ENCODE data around the gene ZNF433. TPM values are rescaled to one million over a fixed set of nuclear protein-coding genes. Genes with fewer than 3 reads are reported as not detected.
"Not testable (repeated sequence)": the region's sequence is repeated elsewhere in the genome, so short reads cannot be mapped to it uniquely, and the experiment has no call there.

Gene ZNF433
- total RNA-seq, 1 donor from 2014 or later, result 3.8 TPM

DNA sequence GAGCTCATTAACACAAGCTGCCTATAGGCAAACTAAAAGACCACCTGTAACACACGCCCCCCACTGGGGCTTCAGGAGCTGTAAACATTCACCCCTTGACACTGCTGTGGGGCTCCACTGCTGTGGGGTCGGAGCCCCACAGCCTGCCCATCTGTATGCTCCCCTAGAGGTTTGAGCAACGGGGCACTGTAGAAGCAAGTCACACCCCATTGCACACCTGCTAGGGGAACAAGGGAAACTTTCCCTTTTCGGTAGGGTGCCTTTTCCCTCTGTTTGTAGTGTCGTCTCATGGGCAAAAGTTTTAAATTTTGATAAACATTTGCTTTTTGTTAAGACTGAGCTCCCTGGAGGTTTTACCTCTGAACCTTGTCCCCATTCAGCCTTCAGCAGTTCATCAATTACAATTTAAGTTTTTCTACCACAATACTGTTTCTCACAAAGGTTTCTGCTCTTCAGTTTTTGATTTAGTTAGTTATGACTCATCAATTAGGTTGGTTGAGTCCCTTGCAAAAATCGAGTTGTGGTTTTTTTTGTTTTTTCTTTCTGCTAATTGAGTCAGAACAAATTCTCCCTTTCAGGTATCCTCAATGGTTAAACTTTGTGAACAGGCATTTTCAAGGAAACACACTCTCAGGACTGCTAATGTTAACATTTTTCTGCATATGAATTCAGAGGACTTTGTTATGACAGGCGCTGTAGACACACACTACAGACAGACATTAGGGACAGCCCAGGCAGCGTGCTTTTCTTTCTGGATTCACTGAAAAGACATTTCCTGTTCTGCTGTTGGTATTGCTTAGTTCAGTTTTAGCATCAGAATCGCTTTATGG, 35.1 kb downstream of the ZNF433 start:
- no peak for ATAC-seq (ENCODE audit: poor library complexity)
- intact Hi-C loops (cut with DNase I), result no loop called here
- no peak for DNase-seq

DNA sequence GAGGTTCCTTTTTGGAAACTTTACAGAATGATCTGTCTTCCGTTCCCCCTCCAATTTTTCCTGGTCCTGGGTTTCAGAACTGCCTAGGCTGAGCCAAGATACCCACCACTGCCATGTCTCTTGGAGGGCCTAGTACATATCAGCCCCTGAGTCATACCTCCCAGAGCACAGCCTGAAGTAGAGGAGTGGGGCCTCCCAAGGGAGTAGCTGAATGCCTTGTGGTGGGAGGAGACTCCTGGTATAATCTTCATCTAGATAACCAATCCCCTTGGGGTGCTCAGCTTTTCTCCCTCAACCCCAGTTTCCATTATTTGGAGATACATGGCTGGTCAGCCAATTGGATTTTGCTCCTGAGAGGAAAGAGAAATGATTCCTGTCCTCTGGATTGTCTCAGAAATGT, 40.3 kb downstream of the ZNF433 start:
- no peak for ATAC-seq (ENCODE audit: poor library complexity)
- intact Hi-C loops (cut with DNase I), result loop anchor here (10.0 kb wide), 1 partner anchor 110 kb away; the partner anchor contains the start of gene ZNF69

DNA sequence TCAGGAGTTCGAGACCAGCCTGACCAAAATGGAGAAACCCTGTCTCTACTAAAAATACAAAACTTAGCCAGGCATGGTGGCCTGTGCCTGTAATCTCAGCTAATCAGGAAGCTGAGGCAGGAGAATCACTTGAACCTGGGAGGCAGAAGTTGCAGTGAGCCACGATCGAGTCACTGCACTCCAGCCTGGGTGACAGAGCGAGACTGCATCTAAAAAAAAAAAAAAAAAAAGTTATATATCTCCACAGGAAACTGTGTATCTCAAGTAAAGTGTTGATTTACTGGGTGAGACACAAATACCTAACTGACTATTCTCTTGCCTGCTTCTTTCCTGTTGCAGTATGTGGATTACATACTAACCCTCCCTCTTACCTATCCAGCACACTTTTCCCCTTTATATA, 43.6 kb downstream of the ZNF433 start:
- intact Hi-C loops (cut with DNase I), result loop anchor here (10.0 kb wide), 1 partner anchor 107 kb away; the partner anchor contains the start of gene ZNF69
- not testable (repeated sequence) for DNase-seq; ATAC-seq (ENCODE audit: poor library complexity)

More for the DNA sequence above, 40.3 kb downstream of the ZNF433 start:
- DNase-seq, result no peak

DNA sequence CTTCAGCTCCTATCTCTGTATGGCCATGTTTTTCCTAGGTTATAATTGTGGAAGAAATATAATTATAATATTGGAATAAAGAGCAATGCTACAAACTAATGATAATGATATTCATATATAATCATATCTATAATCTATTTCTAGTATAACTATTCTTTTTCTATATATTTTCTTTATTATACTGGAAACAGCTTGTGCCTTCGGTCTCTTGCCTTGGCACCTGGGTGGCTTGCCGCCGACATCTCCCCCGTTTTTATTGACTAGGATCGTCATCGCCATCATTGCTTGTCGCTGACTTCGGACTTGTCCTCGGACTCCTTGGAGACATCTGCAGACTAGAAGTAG, 46.4 kb downstream of the ZNF433 start:
- ATAC-seq (ENCODE audit: poor library complexity) (no peak), DNase-seq (no peak)
- intact Hi-C loops (cut with DNase I), result loop anchor here (10.0 kb wide), 1 partner anchor 184 kb away; no protein-coding TSS in a partner anchor

DNA sequence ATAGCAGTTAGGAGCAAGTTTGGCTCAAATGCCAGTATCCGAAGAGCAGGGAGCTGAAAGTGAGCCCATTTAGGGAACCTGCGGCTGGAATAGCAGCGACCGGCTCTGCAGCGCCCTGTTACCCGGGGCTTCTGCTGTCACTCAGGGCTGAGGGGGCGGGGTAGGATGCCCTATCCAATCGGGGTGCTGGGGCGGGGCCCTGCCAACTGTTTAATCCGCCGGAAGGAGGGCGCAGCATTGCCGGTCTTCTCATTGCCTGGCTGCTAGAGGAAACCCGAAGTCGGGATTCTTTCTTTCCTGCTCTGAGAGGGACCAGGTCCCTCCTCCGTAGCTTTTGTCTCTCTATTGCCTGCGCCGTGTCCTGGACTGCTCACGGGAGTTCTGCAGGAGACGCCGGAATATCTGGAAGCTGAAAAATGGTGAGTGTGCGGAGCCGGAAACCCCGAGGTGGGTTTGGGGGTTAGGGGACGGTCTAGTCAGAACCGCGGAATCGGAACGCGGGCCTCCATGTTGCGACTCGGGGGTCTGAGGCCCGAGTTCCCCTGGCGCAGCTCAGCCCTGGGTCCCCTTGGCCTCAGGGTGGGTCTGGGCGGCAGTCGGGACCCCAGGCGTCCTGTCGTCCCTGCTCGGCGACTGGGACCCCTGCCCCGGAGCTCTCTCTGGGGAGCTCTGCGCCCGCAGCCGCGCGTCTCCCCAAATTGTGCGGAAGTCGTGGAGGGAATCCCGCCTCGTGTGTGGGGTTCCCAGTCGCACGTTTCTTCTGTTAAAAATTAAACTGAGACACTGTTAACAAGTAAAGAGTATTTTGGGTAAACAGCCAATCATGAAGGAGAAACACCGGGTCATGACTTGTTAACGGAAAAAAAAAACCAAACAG, 47.8 kb downstream of the ZNF433 start:
- DNase-seq, result peak; percentile 98
- ATAC-seq (ENCODE audit: poor library complexity), result peak; percentile 99
- intact Hi-C loops (cut with DNase I), result loop anchor here (1.0 to 10.0 kb wide), 3 partner anchors 23 to 183 kb away; no protein-coding TSS in a partner anchor

DNA sequence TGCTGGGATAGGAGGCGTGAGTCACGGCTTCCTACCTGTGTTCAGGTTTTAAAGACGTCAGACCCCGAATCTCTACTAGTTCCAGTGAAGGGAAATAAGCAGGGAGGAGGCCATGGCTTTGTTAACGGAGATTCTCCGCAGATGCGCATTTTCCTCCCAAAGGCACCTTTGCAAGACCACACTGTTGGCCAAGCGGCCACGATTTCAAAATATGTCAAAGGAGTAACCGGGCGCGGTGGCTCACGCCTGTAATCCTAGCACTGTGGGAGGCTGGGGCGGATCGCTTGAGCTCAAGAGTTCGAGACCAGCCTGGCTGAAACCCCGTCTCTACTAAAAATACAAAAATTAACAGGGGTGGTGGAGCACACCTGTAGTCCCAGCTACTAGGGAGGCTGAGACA, 48.7 kb downstream of the ZNF433 start:
- ATAC-seq (ENCODE audit: poor library complexity) (no peak), DNase-seq (no peak)
- intact Hi-C loops (cut with DNase I), result loop anchor here (1.0 to 10.0 kb wide), 3 partner anchors 22 to 182 kb away; no protein-coding TSS in a partner anchor

DNA sequence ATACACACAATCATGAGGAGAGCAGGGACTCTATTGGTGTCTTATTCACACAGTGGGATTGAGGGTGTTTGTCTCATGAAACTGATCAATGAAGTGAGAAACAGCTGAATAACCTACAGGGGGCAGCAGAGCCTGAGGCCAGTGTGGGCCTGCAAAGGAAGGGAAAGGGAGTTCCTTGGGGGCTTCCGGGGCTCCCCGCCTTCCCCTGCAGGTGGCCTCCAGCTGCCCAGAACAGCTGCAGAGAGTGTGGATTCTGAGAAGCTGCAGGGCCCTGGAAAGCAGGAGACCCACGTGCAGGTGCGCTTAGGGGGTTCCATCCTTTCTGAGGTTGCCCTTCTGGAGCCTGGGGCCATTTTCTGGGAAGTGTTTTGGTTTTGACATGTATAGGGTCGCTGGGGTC, 50.5 kb downstream of the ZNF433 start:
- DNase-seq, result no peak
- no peak for ATAC-seq (ENCODE audit: poor library complexity)
- intact Hi-C loops (cut with DNase I), result loop anchor here (10.0 kb wide), 1 partner anchor 180 kb away; no protein-coding TSS in a partner anchor

DNA sequence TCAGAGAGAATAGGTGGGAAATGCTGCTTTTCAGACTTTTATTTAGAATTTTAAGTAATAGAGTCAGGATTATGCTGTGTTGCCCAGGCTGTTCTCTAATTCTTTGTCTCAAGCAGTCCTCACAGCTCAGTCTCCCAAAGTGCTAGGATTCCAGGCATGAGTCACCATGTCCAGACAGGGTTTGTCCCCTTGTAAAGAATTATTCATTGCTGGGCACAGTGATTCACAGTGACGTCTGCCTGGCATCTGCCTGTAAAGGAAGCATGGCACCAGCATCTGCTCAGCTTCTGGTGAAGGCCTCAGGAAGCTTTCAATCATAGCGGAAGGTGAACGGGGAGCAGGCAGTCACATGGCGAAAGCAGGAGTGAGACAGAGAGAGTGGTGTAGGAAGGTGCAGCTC, 53.0 kb downstream of the ZNF433 start:
- intact Hi-C loops (cut with DNase I), result loop anchor here (10.0 kb wide), 1 partner anchor 178 kb away; no protein-coding TSS in a partner anchor
- DNase-seq (no peak), ATAC-seq (ENCODE audit: poor library complexity) (no peak)

DNA sequence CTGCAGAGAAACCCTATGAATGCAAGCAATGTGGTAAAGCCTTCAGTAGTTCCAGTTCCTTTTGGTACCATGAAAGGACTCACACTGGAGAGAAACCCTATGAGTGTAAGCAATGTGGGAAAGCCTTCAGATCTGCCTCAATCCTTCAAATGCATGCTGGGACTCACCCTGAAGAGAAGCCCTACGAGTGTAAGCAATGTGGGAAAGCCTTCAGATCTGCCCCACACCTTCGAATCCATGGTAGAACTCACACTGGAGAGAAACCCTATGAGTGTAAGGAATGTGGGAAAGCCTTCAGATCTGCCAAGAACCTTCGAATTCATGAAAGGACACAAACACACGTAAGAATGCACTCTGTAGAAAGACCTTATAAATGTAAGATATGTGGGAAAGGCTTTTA, 56.0 kb downstream of the ZNF433 start:
- intact Hi-C loops (cut with DNase I), result no loop called here

DNA sequence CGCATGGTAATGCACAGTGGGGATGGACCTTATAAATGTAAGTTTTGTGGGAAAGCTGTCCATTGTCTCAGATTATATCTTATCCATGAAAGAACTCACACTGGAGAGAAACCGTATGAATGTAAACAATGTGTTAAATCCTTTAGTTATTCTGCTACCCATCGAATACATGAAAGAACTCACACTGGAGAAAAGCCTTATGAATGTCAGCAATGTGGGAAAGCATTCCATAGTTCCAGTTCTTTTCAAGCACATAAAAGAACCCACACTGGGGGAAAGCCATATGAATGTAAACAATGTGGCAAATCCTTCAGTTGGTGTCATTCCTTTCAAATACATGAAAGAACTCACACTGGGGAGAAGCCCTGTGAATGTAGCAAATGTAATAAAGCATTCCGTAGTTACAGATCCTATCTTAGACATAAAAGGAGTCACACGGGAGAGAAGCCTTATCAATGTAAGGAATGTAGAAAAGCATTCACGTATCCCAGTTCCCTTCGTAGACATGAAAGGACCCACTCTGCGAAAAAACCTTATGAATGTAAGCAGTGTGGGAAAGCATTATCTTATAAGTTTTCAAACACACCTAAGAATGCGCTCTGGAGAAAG, 56.9 kb downstream of the ZNF433 start:
- intact Hi-C loops (cut with DNase I), result no loop called here
- DNase-seq (no peak), ATAC-seq (ENCODE audit: poor library complexity) (no peak)

More for the DNA sequence above, 56.0 kb downstream of the ZNF433 start:
- DNase-seq (no peak), ATAC-seq (ENCODE audit: poor library complexity) (no peak)

DNA sequence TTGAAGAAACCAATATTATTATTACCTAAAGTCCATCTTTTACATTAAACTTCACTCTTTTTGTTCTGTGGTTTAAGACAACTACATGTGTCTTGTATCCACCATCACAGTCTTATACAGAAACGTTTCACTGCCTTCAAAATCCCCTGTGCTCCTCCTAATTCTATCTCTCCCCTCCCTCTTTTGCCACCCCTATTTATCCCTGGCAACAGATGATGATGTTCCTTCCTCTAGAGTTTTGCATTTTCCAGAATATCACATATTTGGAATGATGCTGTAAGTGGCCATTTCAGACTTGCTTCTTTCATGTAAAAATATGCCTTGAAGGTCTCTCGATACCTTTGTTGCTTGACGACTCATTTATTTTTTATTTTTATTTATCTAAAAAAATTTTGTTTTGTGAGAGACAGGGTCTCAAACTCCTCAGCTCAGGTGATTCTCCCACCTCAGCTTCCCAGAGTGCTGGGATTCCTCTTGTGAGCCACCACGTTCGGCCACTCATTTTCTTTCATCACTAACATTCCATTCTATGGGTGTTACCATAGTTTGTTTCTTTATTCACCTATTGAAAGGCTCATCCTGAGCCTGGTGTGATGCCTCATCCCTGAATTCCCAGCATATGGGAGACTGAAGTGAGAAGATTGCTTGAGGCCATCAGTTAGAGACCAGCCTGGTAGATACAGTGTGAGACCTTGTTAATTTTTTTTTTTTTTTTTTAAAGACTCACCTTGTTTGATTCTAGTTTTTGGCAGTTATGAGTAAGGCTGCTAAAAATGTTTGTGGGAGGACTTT, 62.3 kb downstream of the ZNF433 start:
- no peak for ATAC-seq (ENCODE audit: poor library complexity)
- no peak for DNase-seq
- intact Hi-C loops (cut with DNase I), result no loop called here

DNA sequence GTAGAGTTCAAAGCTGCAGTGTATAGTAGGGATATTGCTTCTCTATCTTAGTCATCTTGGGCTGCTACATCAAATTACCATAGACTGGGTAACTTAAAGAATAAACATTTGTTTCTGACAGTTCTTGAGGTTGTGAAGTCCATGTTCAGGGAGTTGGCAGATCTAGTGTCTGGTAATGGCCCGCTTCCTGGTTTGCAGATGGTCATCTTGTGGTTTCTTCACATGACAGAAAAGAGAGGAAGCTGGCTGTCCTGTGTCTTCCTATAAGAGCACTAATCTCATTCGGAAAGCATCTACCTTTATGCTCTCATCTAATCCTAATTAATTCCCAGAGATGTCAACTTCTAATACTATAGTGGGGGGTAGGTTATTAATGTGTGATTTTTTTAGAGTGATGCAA, 64.4 kb downstream of the ZNF433 start:
- no peak for ATAC-seq (ENCODE audit: poor library complexity)
- no peak for DNase-seq
- intact Hi-C loops (cut with DNase I), result no loop called here

DNA sequence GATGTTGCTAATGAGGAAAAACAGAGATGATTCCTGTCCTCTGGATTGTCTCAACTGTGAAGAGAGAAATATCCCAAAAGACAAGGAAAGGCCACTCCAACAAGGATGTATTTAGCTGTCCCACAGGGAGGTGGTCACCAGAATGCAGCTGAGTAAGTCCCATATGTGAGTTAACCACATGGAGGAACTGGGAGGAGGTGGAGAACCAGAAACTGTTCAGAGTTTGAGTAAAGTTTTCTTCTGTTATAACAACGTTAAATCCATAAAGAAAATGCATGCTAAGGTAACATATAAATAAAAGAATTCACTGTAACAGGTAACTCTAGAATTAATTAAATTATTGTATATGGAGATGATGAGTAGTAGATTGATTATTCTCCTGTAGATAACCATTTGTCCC, 65.3 kb downstream of the ZNF433 start:
- ATAC-seq (ENCODE audit: poor library complexity), result no peak

DNA sequence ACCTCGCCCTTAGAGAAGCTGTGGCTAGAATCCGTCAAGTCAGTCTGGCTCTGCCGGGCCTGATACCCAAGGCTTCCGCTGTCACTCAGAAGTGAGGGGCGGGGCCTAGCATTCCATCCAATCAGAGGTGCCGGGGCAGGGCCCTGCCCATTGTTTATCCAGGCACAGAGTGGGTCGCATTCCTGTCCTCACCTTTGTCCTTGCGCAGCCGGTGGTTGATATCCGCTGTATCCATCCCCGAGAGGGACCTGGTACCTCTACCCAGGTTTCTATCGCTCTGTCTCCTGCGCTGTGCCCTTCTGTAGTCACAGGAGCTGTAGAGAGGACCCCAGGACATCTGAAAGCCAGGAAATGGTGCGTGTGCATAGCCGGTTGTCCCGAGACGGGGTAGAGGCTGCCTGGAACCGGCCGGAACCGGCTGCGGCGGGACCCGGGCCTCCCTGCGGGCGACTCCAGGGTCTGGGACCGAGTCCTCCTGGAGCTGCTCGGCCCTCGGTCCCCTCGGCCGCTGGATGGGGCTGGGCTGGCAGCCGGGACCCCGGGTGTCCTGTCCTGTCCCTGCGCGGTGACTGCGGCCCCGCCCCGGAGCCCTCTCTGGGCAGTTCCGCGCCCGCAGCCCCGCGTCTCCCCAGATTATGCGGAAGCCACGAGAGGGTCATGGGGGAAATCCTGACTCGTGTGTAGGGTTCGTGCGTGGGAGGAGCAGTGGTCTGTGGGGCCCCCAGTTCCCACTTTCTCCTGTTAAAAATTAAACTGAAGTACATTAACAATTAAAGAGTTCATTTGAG, 70.4 kb downstream of the ZNF433 start, which contains the start of gene ZNF763:
ZNF763 (plus strand) TSS at position 183 of the 788 bp plus-strand sequence; CDS start at position 352, 169 bp downstream.
- DNase-seq, result peak; percentile 97
- intact Hi-C loops (cut with DNase I), result loop anchor here (1.0 to 10.0 kb wide), 2 partner anchors 22 to 180 kb away; partner anchors contain the start of gene ZNF20
- ATAC-seq (ENCODE audit: poor library complexity), result peak; percentile 100

More for the DNA sequence above, 65.3 kb downstream of the ZNF433 start:
- DNase-seq, result no peak
- intact Hi-C loops (cut with DNase I), result no loop called here

All from Right ventricle myocardium superior (tissue), 1 donor.